Measurements from ENCODE around the gene ACTL10.

The ACTL10 gene

DNA sequence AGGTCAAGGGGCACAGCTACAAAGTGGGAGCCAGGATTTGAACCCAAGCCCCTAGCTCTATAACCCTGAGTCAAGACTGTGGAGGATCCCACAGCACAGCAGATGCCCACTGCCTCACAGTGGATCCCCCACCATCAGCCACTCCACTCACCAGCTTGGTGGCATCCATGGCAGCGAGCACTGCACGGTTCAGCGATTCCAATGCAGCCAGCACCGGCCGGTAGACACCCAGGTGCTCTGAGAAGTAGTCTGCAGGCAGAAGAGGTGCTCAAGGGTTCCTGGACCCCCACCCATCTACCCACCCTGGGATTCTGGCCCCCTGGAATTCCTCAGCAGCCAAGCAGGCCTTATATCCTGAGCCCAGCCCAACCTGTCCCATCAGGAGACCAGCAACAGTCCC is 2.5 kb downstream of the ACTL10 start:
- H3K36me3 ChIP-seq (replicated peaks) = no peaks in the 10 kb centered on the region
- no peak overlapping the region for H3K4me3 ChIP-seq (ENCODE audit: low read depth, low read length)
- no peak for DNase-seq
- TF ChIP-seq CTCF (IDR thresholded peaks at IDR 0.05; ENCODE audit: low read depth, low read length, missing control alignments) = no peak
- no peaks in the 10 kb centered on the region for H3K27me3 ChIP-seq (replicated peaks)
- no peak overlapping the region for H3K27ac ChIP-seq
- in situ Hi-C loops (cut with HindIII; ENCODE audit: low pct_ligation_motif_present, low sequenced_read_pairs) = no loop called here

DNA sequence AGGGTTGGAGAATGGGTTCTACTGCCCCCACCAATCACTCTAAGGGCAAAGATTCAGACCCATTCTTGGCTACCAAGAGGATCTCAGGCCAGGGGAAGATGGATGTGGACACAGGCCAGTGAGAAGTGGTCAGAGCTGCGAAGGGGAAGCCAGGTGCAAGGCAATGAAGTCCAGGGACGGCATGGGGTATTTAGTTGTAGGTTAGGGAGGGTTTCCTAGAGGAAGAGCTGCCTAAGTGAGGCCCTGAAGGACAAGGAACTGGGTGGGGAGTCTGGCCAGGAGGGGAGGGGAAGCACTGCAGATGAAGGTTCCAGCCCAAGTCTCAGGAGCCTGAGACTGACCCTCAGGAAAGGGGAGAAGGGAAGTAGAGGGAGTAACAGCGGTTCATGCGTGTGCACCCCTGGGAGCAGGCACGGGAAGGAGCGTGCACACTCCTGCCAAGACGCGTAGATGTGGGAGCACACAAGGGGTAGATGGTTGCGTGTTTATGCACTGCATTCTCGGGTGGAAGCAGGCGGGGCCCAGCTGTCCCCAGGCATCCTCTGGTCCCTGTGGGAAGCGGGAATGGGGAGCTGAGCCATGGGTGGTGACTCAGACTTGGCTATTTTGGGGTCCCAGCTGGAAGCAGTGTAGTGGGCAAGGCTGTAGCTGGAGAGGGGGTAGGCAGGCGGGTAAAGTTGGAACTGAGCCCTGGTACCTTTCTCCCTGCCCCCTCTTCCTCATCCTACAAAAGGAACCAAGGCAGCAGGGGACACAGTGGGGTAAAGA is 3.3 kb downstream of the ACTL10 start:
- no peak overlapping the region for H3K27ac ChIP-seq
- no peak overlapping the region for H3K4me3 ChIP-seq (ENCODE audit: low read depth, low read length)
- no peak for TF ChIP-seq CTCF (IDR thresholded peaks at IDR 0.05; ENCODE audit: low read depth, low read length, missing control alignments)
- no peak for DNase-seq
- no peaks in the 10 kb centered on the region for H3K36me3 ChIP-seq (replicated peaks)
- in situ Hi-C loops (cut with HindIII; ENCODE audit: low pct_ligation_motif_present, low sequenced_read_pairs) = no loop called here
- H3K27me3 ChIP-seq (replicated peaks) = no peaks in the 10 kb centered on the region

- no peaks in the 10 kb centered on the region for H3K36me3 ChIP-seq (replicated peaks)
- no peak overlapping the region for H3K27ac ChIP-seq
- no peak for DNase-seq
- no peak for TF ChIP-seq CTCF (IDR thresholded peaks at IDR 0.05; ENCODE audit: low read depth, low read length, missing control alignments)
- no peaks in the 10 kb centered on the region for H3K27me3 ChIP-seq (replicated peaks)
- in situ Hi-C loops (cut with HindIII; ENCODE audit: low pct_ligation_motif_present, low sequenced_read_pairs) = no loop called here
- H3K4me3 ChIP-seq (ENCODE audit: low read depth, low read length) = no peak overlapping the region
Observed at GRCh38 chr20:33670715-33671499, 4.2 kb downstream of the ACTL10 start.

DNA sequence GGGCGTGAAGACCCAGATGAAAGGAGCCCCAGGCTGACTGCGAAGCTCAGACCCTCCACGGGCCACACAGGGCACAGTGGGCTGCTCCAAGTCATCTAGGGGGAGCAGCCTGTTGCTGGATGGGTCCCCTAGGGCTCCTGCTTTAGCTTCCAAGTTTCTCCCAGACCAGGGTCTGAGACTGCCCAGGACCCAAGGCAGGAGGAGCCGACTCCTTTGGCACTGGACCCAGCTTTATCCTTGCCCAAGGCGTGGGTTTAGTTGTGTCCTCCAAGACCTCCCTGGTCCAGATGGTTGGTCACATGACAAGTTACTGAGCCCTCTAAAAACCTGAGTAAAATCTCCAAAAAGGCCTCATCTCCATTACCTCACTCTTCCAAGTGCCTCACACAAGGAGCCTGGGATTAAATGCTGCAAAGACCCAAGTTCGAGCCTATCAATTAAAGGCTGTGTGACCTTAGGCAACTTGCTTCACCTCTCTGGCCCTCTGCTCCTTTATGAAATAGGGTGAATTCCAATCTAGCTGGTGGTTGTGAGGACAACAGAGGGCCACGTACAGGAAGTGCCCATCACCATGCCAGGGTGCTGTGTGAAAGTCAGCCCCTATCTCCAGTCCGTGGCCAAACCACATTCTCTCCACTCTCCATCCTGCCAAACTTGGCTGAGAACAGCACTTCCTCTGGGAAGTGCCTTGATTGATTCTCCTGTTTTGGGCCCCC is 5.0 kb downstream of the ACTL10 start:
- H3K36me3 ChIP-seq (replicated peaks) = no peaks in the 10 kb centered on the region
- no peak for TF ChIP-seq CTCF (IDR thresholded peaks at IDR 0.05; ENCODE audit: low read depth, low read length, missing control alignments)
- no peaks in the 10 kb centered on the region for H3K27me3 ChIP-seq (replicated peaks)
- no peak overlapping the region for H3K4me3 ChIP-seq (ENCODE audit: low read depth, low read length)
- H3K27ac ChIP-seq = no peak overlapping the region
- in situ Hi-C loops (cut with HindIII; ENCODE audit: low pct_ligation_motif_present, low sequenced_read_pairs) = no loop called here
- no peak for DNase-seq

DNA sequence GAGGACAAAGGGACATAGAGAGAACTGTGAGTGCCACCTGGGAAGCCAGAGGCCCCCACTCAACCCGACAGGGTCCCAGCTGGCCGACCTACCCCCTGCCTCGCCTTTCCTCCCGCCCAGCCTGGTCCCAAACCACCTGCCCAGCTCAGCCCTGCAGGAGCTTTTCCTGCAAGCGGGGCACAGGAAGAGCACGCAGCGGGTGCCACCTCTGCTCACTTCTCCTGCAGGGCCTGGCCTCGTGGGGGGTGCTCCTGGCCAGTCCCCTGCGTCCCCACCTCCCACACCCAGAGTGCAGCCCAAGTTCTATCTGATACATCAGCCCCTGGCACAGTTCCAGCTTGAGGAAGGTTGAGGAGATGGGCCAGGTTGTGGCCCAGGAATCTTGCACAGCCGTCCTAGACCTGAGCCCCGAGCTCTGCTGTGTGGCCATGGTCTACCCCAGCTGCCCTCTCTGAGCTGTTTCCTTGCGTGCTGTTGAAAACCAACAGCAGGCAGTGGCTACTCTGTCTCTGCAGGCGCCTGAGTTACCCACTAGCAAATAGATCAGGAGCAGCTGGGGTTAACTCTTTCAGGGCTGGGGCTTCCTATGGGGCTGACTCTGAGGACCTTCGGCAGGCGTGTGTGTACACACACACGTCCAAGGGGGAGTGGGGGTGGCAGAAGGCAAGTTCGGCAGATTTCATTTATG is 5.8 kb downstream of the ACTL10 start:
- Histone ChIP-seq H3K27me3 (replicated peaks) (no peaks in the 10 kb centered on the region), H3K4me3 (ENCODE audit: low read depth, low read length) (no peak overlapping the region), H3K36me3 (replicated peaks) (no peaks in the 10 kb centered on the region), H3K27ac (no peak overlapping the region)
- in situ Hi-C loops (cut with HindIII; ENCODE audit: low pct_ligation_motif_present, low sequenced_read_pairs) = no loop called here
- no peak for TF ChIP-seq CTCF (IDR thresholded peaks at IDR 0.05; ENCODE audit: low read depth, low read length, missing control alignments)
- DNase-seq = no peak
